ENCODE measurements around the gene TRIP11. TPM values are rescaled to one million over a fixed set of nuclear protein-coding genes. Genes with fewer than 3 reads are reported as not detected.
A peak's percentile ranks its signal among the peaks of the same experiment; 100 is the strongest.

TRIP11 gene
- polyA plus RNA-seq, 6 donors from 2014 or later = 32.2 to 86.1 (median 51.7) TPM

- Mint-ChIP-seq H3K36me3 (peaks cover 5 to 6% of the 10 kb centered on the region in 2 donors), H3K9me3 (no peaks in the 10 kb centered on the region), H3K27me3 (no peaks in the 10 kb centered on the region), H3K4me1 (peaks cover 22 to 66% (median 53%) of the 10 kb centered on the region in 3 donors), H3K4me3 (peak overlapping the region in 1 of 8 donors; percentile 97), H3K27ac (no peak overlapping the region)
- DNase-seq = no peak
- no peak for ATAC-seq (ENCODE audit: low read depth in 2 of 2)
Observed at GRCh38 chr14:92035890-92036289, 4.0 kb downstream of the TRIP11 start.

- peak overlapping the region in 2 of 6 donors; percentile 20 to 75 for H3K27ac Mint-ChIP-seq
- DNase-seq (no peak), ATAC-seq (ENCODE audit: low read depth in 2 of 2) (no peak)
- H3K4me1 Mint-ChIP-seq = peaks cover 21 to 50% (median 38%) of the 10 kb centered on the region in 3 donors
- H3K9me3 Mint-ChIP-seq = no peaks in the 10 kb centered on the region
- peaks cover 5 to 6% of the 10 kb centered on the region in 2 donors for H3K36me3 Mint-ChIP-seq
- H3K4me3 Mint-ChIP-seq = peak overlapping the region in 1 of 8 donors; percentile 15
- no peaks in the 10 kb centered on the region for H3K27me3 Mint-ChIP-seq
Observed at GRCh38 chr14:92033906-92034687, 5.8 kb downstream of the TRIP11 start.

- Mint-ChIP-seq H3K4me1 (peaks cover 18 to 45% (median 32%) of the 10 kb centered on the region in 3 donors), H3K9me3 (no peaks in the 10 kb centered on the region), H3K36me3 (peaks cover 8 to 9% of the 10 kb centered on the region in 2 donors), H3K27ac (peak overlapping the region in 3 of 6 donors; percentile 1 to 57 (median 12)), H3K27me3 (no peaks in the 10 kb centered on the region), H3K4me3 (peak overlapping the region in 2 of 8 donors; percentile 15 to 44)
- ATAC-seq (ENCODE audit: low read depth in 2 of 2) (no peak), DNase-seq (no peak)
Observed at GRCh38 chr14:92033433-92033832, 6.4 kb downstream of the TRIP11 start.

- H3K36me3 Mint-ChIP-seq = peaks cover 16 to 17% of the 10 kb centered on the region in 2 donors
- H3K27me3 Mint-ChIP-seq = no peaks in the 10 kb centered on the region
- peak overlapping the region in 1 of 8 donors; percentile 43 for H3K4me3 Mint-ChIP-seq
- DNase-seq = no peak
- peaks cover 0 to 3% (median 0%) of the 10 kb centered on the region in 7 donors for H3K9me3 Mint-ChIP-seq
- peaks cover 12 to 13% (median 13%) of the 10 kb centered on the region in 3 donors for H3K4me1 Mint-ChIP-seq
- H3K27ac Mint-ChIP-seq = peak overlapping the region in 3 of 6 donors; percentile 60 to 76 (median 72)
- no peak for ATAC-seq (ENCODE audit: low read depth in 2 of 2)
Observed at GRCh38 chr14:92026548-92027190, 13.2 kb downstream of the TRIP11 start.

- Mint-ChIP-seq H3K4me3 (no peak overlapping the region), H3K36me3 (peaks cover 9 to 10% of the 10 kb centered on the region in 2 donors), H3K9me3 (peaks cover 0 to 3% (median 0%) of the 10 kb centered on the region in 7 donors), H3K27ac (peak overlapping the region in 1 of 6 donors; percentile 72), H3K4me1 (peaks cover 6 to 7% (median 6%) of the 10 kb centered on the region in 3 donors), H3K27me3 (no peaks in the 10 kb centered on the region)
- ATAC-seq (ENCODE audit: low read depth in 2 of 2) (no peak), DNase-seq (no peak)
Observed at GRCh38 chr14:92022036-92022435, 17.8 kb downstream of the TRIP11 start.

GRCh38 chr14:92021523-92021922 lies 18.3 kb downstream of the TRIP11 start:
- no peak for ATAC-seq (ENCODE audit: low read depth in 2 of 2)
- Mint-ChIP-seq H3K9me3 (peaks cover 0 to 2% (median 0%) of the 10 kb centered on the region in 7 donors), H3K27ac (peak overlapping the region in 1 of 6 donors; percentile 47), H3K27me3 (no peaks in the 10 kb centered on the region), H3K36me3 (peaks cover 7 to 8% of the 10 kb centered on the region in 2 donors), H3K4me1 (peaks cover 3 to 4% (median 3%) of the 10 kb centered on the region in 3 donors), H3K4me3 (no peak overlapping the region)
- DNase-seq = no peak

GRCh38 chr14:92014040-92014439 lies 25.8 kb downstream of the TRIP11 start:
- DNase-seq = no peak
- Mint-ChIP-seq H3K4me1 (peaks cover 0 to 5% (median 5%) of the 10 kb centered on the region in 3 donors), H3K4me3 (no peak overlapping the region), H3K36me3 (peaks cover 23 to 38% of the 10 kb centered on the region in 2 donors), H3K27me3 (no peaks in the 10 kb centered on the region), H3K9me3 (no peaks in the 10 kb centered on the region), H3K27ac (no peak overlapping the region)
- ATAC-seq (ENCODE audit: low read depth in 2 of 2) = no peak

- Mint-ChIP-seq H3K4me1 (peaks cover 0 to 5% (median 5%) of the 10 kb centered on the region in 3 donors), H3K36me3 (peaks cover 23 to 51% of the 10 kb centered on the region in 2 donors), H3K9me3 (no peaks in the 10 kb centered on the region), H3K27ac (peak overlapping the region in 2 of 6 donors; percentile 6 to 10), H3K27me3 (no peaks in the 10 kb centered on the region), H3K4me3 (no peak overlapping the region)
- ATAC-seq (ENCODE audit: low read depth in 2 of 2) = no peak
- DNase-seq = no peak
Observed at GRCh38 chr14:92012121-92012748, 27.6 kb downstream of the TRIP11 start.

GRCh38 chr14:92010644-92011043 lies 29.2 kb downstream of the TRIP11 start:
- Mint-ChIP-seq H3K4me3 (no peak overlapping the region), H3K36me3 (peaks cover 23 to 47% of the 10 kb centered on the region in 2 donors), H3K4me1 (peaks cover 0 to 5% (median 0%) of the 10 kb centered on the region in 3 donors), H3K27me3 (no peaks in the 10 kb centered on the region), H3K9me3 (no peaks in the 10 kb centered on the region), H3K27ac (peak overlapping the region in 1 of 6 donors; percentile 58)
- ATAC-seq (ENCODE audit: low read depth in 2 of 2) (no peak), DNase-seq (no peak)

- no peaks in the 10 kb centered on the region for H3K27me3 Mint-ChIP-seq
- H3K27ac Mint-ChIP-seq = no peak overlapping the region
- H3K4me3 Mint-ChIP-seq = no peak overlapping the region
- no peaks in the 10 kb centered on the region for H3K9me3 Mint-ChIP-seq
- peaks cover 0 to 5% (median 0%) of the 10 kb centered on the region in 3 donors for H3K4me1 Mint-ChIP-seq
- peaks cover 33 to 58% of the 10 kb centered on the region in 2 donors for H3K36me3 Mint-ChIP-seq
- no peak for ATAC-seq (ENCODE audit: low read depth in 2 of 2)
- DNase-seq = no peak
Observed at GRCh38 chr14:92009604-92010003, 30.3 kb downstream of the TRIP11 start.

GRCh38 chr14:92005019-92005418 lies 34.8 kb downstream of the TRIP11 start:
- Mint-ChIP-seq H3K4me1 (peaks cover 0 to 14% (median 0%) of the 10 kb centered on the region in 3 donors), H3K4me3 (no peak overlapping the region), H3K27ac (peak overlapping the region in 1 of 6 donors; percentile 43), H3K27me3 (no peaks in the 10 kb centered on the region), H3K9me3 (no peaks in the 10 kb centered on the region), H3K36me3 (peaks cover 22 to 46% of the 10 kb centered on the region in 2 donors)
- DNase-seq (no peak), ATAC-seq (ENCODE audit: low read depth in 2 of 2) (no peak)

- no peaks in the 10 kb centered on the region for H3K9me3 Mint-ChIP-seq
- no peaks in the 10 kb centered on the region for H3K27me3 Mint-ChIP-seq
- ATAC-seq (ENCODE audit: low read depth in 2 of 2) (no peak), DNase-seq (no peak)
- peaks cover 0 to 14% (median 0%) of the 10 kb centered on the region in 3 donors for H3K4me1 Mint-ChIP-seq
- H3K27ac Mint-ChIP-seq = peak overlapping the region in 1 of 6 donors; percentile 19
- no peak overlapping the region for H3K4me3 Mint-ChIP-seq
- peaks cover 22 to 46% of the 10 kb centered on the region in 2 donors for H3K36me3 Mint-ChIP-seq
Observed at GRCh38 chr14:92004062-92004461, 35.8 kb downstream of the TRIP11 start.

All from naive B cell (primary cell).